Measurements from ENCODE around the gene DDX50. TPM values are rescaled to one million over a fixed set of nuclear protein-coding genes. Genes with fewer than 3 reads are reported as not detected.
"Not testable (repeated sequence)": the region's sequence is repeated elsewhere in the genome, so short reads cannot be mapped to it uniquely, and the experiment has no call there.

Gene DDX50
- total RNA-seq, 1 experiment from 2014 or later, result 46.9 TPM

GRCh38 chr10:68864611-68865010 is 36.5 kb upstream of the DDX50 start:
- Histone ChIP-seq H3K4me3 (ENCODE audit: low read depth in 2 of 2, low read length in 2 of 2) (no peak overlapping the region), H3K27me3 (ENCODE audit: control insufficient read depth, insufficient read depth, low read length) (no peaks in the 10 kb centered on the region), H3K36me3 (ENCODE audit: control insufficient read depth, insufficient read depth, low read length) (no peaks in the 10 kb centered on the region), H3K9me3 (ENCODE audit: control insufficient read depth, insufficient read depth, low read depth, low read length) (peaks cover 13% of the 10 kb centered on the region), H3K27ac (ENCODE audit: low read length) (no peak overlapping the region), H3K4me1 (ENCODE audit: control insufficient read depth, insufficient read depth, low read length) (no peaks in the 10 kb centered on the region)
- ATAC-seq, result no peak
- intact Hi-C loops (cut with micrococcal nuclease; ENCODE audit: unreplicated experiment), result no loop called here
- TF ChIP-seq POLR2AphosphoS5 (IDR thresholded peaks at IDR 0.05; ENCODE audit: low read depth, low read length) (no peak), CTCF (IDR thresholded peaks at IDR 0.05) (no peak), SIN3A (IDR thresholded peaks at IDR 0.05; ENCODE audit: borderline replicate concordance, insufficient read depth, low read depth, low read length) (no peak), TCF7L2 (IDR thresholded peaks at IDR 0.05; ENCODE audit: low read depth, low read length) (no peak), REST (IDR thresholded peaks at IDR 0.05; ENCODE audit: insufficient read depth in 1 of 2, low read depth in 2 of 2, low read length in 1 of 2) (no peak)
- ChIA-PET POLR2A (no interaction called here), CTCF (no interaction called here)
- DNase-seq (ENCODE audit: low read depth, low spot score), result no peak
- BruUV-seq (replicated peaks), result no TSS peak
- in situ Hi-C loops (cut with HindIII; ENCODE audit: low pct_unique_long_range_greater_than_20kb, low sequenced_read_pairs), result no loop called here

GRCh38 chr10:68868173-68868572 is 32.9 kb upstream of the DDX50 start:
- in situ Hi-C loops (cut with HindIII; ENCODE audit: low pct_unique_long_range_greater_than_20kb, low sequenced_read_pairs); H3K4me3 ChIP-seq (ENCODE audit: low read depth in 2 of 2, low read length in 2 of 2); POLR2A ChIA-PET; H3K4me1 ChIP-seq (ENCODE audit: control insufficient read depth, insufficient read depth, low read length); ATAC-seq; CTCF ChIA-PET; H3K27ac ChIP-seq (ENCODE audit: low read length); BruUV-seq (replicated peaks); H3K36me3 ChIP-seq (ENCODE audit: control insufficient read depth, insufficient read depth, low read length); H3K27me3 ChIP-seq (ENCODE audit: control insufficient read depth, insufficient read depth, low read length); intact Hi-C loops (cut with micrococcal nuclease; ENCODE audit: unreplicated experiment); H3K9me3 ChIP-seq (ENCODE audit: control insufficient read depth, insufficient read depth, low read depth, low read length); DNase-seq (ENCODE audit: low read depth, low spot score): not testable (repeated sequence)

- in situ Hi-C loops (cut with HindIII; ENCODE audit: low pct_unique_long_range_greater_than_20kb, low sequenced_read_pairs), result no loop called here
- peaks cover 2% of the 10 kb centered on the region; the same call in 1 of the 2 replicates for H3K4me1 ChIP-seq (ENCODE audit: control insufficient read depth, insufficient read depth, low read length)
- H3K9me3 ChIP-seq (ENCODE audit: control insufficient read depth, insufficient read depth, low read depth, low read length), result no peaks in the 10 kb centered on the region
- ATAC-seq (no peak), DNase-seq (ENCODE audit: low read depth, low spot score) (no peak)
- BruUV-seq (replicated peaks), result no TSS peak
- H3K27me3 ChIP-seq (ENCODE audit: control insufficient read depth, insufficient read depth, low read length), result no peaks in the 10 kb centered on the region
- no peaks in the 10 kb centered on the region for H3K36me3 ChIP-seq (ENCODE audit: control insufficient read depth, insufficient read depth, low read length)
- intact Hi-C loops (cut with micrococcal nuclease; ENCODE audit: unreplicated experiment), result no loop called here
- ChIA-PET POLR2A (no interaction called here), CTCF (no interaction called here)
- H3K4me3 ChIP-seq (ENCODE audit: low read depth in 2 of 2, low read length in 2 of 2), result no peak overlapping the region
- no peak for TF ChIP-seq REST (IDR thresholded peaks at IDR 0.05; ENCODE audit: insufficient read depth in 1 of 2, low read depth in 2 of 2, low read length in 1 of 2)
- TF ChIP-seq POLR2AphosphoS5 (IDR thresholded peaks at IDR 0.05; ENCODE audit: low read depth, low read length), result no peak
- no peak for TF ChIP-seq CTCF (IDR thresholded peaks at IDR 0.05)
- no peak for TF ChIP-seq SIN3A (IDR thresholded peaks at IDR 0.05; ENCODE audit: borderline replicate concordance, insufficient read depth, low read depth, low read length)
- no peak for TF ChIP-seq TCF7L2 (IDR thresholded peaks at IDR 0.05; ENCODE audit: low read depth, low read length)
- H3K27ac ChIP-seq (ENCODE audit: low read length), result no peak overlapping the region
Measured at GRCh38 chr10:68869623-68870022, 31.5 kb upstream of the DDX50 start.
